H1 (cell line): ENCODE measurements around the gene CTSA. TPM values are rescaled to one million over a fixed set of nuclear protein-coding genes. Genes with fewer than 3 reads are reported as not detected.

Source experiments
- ASH2L ChIP-seq: fragments of 200-600, 300-600 bp; sonication (generic); IDR thresholded peaks from one replicate; pipeline ENCODE4 v1.7.1; 2017; ENCODE audit warnings: low read length
- CHD7 ChIP-seq: fragments of 300-600 bp; sonication (generic); IDR thresholded peaks from 2 replicates; pipeline ENCODE4 v1.7.1; 2012; ENCODE audit warnings: low read length, moderate library complexity, mild to moderate bottlenecking, inconsistent platforms; ENCODE audit not compliant: insufficient replicate concordance
- CREB1 ChIP-seq: IDR thresholded peaks from 2 replicates; pipeline ENCODE4 v1.6.1; 2012; ENCODE audit warnings: inconsistent platforms
- HDAC6 ChIP-seq: IDR thresholded peaks from one replicate; pipeline ENCODE4 v1.7.1; 2012; ENCODE audit warnings: low read depth, mild to moderate bottlenecking, inconsistent platforms, low read length, moderate library complexity
- SIRT6 ChIP-seq: IDR thresholded peaks from one replicate; pipeline ENCODE4 v1.7.1; 2012; ENCODE audit warnings: low read length, inconsistent platforms
- SP1 ChIP-seq: IDR thresholded peaks from 2 replicates; pipeline ENCODE4 v1.6.1; 2011; ENCODE audit warnings: low read depth, low read length
- SP4 ChIP-seq: IDR thresholded peaks from 2 replicates; pipeline ENCODE4 v1.6.1; 2012; ENCODE audit warnings: low read length, inconsistent platforms
- TEAD4 ChIP-seq: IDR thresholded peaks from 2 replicates; pipeline ENCODE4 v1.6.1; 2012; ENCODE audit warnings: low read depth, low read length, inconsistent platforms, mixed read lengths
- ZNF274 ChIP-seq: IDR thresholded peaks from 2 replicates; pipeline ENCODE4 v1.7.0; 2012; ENCODE audit warnings: low read length, borderline replicate concordance; ENCODE audit errors: extremely low read depth
- polyA plus RNA-seq, 7 experiments: library from polyadenylated mRNA; depleted of rRNA in 3 of 7; stranded (reverse) in 5 of 7; unstranded in 2 of 7; fragments of >200 nt in 5 of 7; fragments of 200-250 nt in 2 of 7; gene quantifications; 1 replicate in 5 of 7; 2 replicates in 1 of 7; 4 replicates in 1 of 7; pipeline versions ENCODE4 v1.2.1 to v1.2.3, GENCODE V29; 2011 to 2013; ENCODE audit warnings: missing spikeins in 2 of 7, mixed read lengths in 2 of 7
- total RNA-seq: library from RNA; stranded (reverse); fragmentation: NEBNext Ultra II Directional; extraction: Animal tissue kit (Norgen Biotek cat#: 25700); gene quantifications from 2 replicates; pipeline ENCODE4 v1.2.1, GENCODE V29; 2021

Gene CTSA
- total and polyA plus RNA-seq, 2 of the 8 experiments (the other 6 are each of a cell fraction or from before 2014, with no cell fraction given): 49.7 to 74.0 TPM

- TF ChIP-seq CHD7 (no peak), SP4 (no peak), ZNF274 (no peak), HDAC6 (no peak), ASH2L (no peak), TEAD4 (no peak), SP1 (no peak), CREB1 (no peak), SIRT6 (no peak)
These were observed 30.4 kb upstream of the CTSA start (continued) for GRCh38 chr20:45860560-45861220.
